GM10248 (cell line): Measurements from ENCODE around the gene WDR1.
"Not testable (repeated sequence)": the region's sequence is repeated elsewhere in the genome, so short reads cannot be mapped to it uniquely, and the experiment has no call there.

Source experiments
- CTCF ChIA-PET: fragments of 300-600 bp; sonication (Branson Sonifier 250); formaldehyde crosslinking; extraction: SDS; loops from one replicate; lab custom pipeline; 2021; ENCODE audit warnings: antibody characterized with exemption; lab: Yijun Ruan, JAX
- POLR2A ChIA-PET: fragments of 350-650 bp; sonication (Branson Sonifier 250); formaldehyde crosslinking; extraction: SDS; loops from one replicate; lab custom pipeline; 2020; ENCODE audit warnings: antibody characterized with exemption; lab: Yijun Ruan, JAX
- DNase-seq: peaks from one replicate; pipeline ENCODE4 v3.0.0; 2012; ENCODE audit errors: extremely low spot score
- TF ChIP-seq, protein P1 (sequence below): IDR thresholded peaks from 2 replicates; pipeline ENCODE4 v1.5.1; 2012; ENCODE audit warnings: mild to moderate bottlenecking, low read depth; ENCODE audit errors: extremely low read depth, missing control alignments, control extremely low read depth

Gene WDR1

DNA sequence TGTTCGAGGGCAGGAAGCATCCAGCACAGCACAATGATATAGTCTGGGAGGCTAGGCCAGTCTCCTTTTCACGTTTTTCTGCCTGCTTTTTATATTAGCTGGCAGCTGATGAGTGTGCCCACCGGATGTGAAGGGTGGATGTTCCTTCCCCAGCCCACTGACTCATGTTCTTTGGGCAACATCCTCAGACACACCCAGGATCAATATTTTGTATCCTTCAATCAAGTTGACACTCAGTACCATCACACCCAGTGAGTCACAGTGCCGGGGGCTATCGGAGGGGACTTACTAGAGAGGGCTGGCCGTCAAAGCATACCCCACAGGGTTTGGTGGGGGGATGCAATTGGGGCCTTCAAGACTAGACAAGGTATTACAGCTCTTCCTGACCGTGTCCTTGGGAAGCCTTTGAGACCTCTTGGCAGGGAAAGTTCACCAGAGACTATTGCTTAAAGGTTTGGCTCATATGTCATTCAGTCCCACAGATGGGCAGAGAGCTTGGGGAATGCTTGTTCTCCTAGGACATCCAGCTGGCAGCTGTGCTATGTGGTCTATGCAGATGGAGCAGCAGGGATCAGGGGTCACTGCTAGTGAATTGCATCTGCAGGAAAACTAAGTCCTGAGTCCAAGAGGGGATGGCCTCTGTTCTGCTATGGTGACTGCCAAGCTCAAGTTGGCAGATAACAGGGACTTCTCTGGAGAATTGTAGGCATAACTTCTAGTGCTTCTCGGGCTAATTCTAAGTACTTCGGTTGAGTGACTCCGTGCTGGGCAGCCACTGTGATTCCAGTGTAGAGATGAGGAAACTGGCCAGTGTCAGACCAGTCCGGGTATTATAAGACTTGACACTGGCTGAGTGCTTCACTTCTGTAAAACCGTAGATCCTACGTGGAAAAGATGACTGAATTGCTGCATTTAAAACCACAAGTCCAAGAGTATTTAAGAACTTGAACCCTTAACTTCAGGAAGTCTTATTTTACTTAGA lies 12.9 kb upstream of the WDR1 start:
- ChIA-PET CTCF (interaction anchor here (3.2 kb wide), 1 partner anchor 10 kb away, joined by 22 read pairs; no protein-coding TSS in a partner anchor), POLR2A (interaction anchor here (1.3 kb wide), 1 partner anchor 12 kb away, joined by 6 read pairs; no protein-coding TSS in a partner anchor)
- TF ChIP-seq, protein P1, sequence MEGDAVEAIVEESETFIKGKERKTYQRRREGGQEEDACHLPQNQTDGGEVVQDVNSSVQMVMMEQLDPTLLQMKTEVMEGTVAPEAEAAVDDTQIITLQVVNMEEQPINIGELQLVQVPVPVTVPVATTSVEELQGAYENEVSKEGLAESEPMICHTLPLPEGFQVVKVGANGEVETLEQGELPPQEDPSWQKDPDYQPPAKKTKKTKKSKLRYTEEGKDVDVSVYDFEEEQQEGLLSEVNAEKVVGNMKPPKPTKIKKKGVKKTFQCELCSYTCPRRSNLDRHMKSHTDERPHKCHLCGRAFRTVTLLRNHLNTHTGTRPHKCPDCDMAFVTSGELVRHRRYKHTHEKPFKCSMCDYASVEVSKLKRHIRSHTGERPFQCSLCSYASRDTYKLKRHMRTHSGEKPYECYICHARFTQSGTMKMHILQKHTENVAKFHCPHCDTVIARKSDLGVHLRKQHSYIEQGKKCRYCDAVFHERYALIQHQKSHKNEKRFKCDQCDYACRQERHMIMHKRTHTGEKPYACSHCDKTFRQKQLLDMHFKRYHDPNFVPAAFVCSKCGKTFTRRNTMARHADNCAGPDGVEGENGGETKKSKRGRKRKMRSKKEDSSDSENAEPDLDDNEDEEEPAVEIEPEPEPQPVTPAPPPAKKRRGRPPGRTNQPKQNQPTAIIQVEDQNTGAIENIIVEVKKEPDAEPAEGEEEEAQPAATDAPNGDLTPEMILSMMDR = no peak
- DNase-seq = no peak

DNA sequence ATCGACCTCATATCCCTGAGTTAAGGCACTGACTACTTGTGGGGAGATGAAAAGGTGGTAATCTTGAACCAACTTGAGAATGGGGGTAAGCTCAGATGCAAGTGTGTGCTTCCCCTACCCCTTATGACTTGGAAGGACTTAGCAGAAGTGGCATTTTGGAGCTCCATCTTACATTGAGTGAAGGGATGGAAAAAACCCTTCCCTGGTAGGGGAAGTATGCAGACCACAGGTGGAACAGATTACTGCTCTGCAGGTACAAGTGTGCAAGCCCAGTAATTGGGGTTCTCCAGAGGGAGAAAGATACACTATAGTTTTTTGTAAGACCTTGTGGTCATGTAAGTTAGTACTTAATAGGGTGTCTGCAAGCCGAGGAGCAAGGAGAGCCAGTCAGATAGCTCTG lies 12.2 kb upstream of the WDR1 start:
- POLR2A ChIA-PET = interaction anchor here (1.0 kb wide), 1 partner anchor 12 kb away, joined by 5 read pairs; the partner anchor contains the start of gene WDR1
- DNase-seq = no peak
- CTCF ChIA-PET = interaction anchor here (1.2 to 3.2 kb wide), 2 partner anchors 9 to 332 kb away, joined by 4 to 22 read pairs; no protein-coding TSS in a partner anchor
- TF ChIP-seq, protein P1 = no peak

DNA sequence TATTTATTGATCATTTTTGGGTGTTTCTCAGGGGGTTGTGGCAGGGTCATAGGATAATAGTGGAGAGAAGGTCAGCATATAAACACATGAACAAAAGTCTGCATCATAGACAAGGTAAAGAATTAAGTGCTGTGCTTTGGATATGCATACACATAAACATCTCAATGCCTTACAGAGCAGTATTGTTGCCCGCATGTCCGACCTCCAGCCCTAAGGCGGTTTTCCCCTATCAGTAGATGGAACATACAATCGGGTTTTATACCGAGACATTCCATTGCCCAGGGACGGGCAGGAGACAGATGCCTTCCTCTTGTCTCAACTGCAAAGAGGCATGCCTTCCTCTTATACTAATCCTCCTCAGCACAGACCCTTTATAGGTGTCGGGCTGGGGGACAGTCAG lies 10.9 kb upstream of the WDR1 start:
- CTCF ChIA-PET = interaction anchor here (1.2 kb wide), 1 partner anchor 334 kb away, joined by 4 read pairs; no protein-coding TSS in a partner anchor
- DNase-seq = not testable (repeated sequence)
- POLR2A ChIA-PET = interaction anchor here (1.0 kb wide), 1 partner anchor 11 kb away, joined by 5 read pairs; the partner anchor contains the start of gene WDR1

DNA sequence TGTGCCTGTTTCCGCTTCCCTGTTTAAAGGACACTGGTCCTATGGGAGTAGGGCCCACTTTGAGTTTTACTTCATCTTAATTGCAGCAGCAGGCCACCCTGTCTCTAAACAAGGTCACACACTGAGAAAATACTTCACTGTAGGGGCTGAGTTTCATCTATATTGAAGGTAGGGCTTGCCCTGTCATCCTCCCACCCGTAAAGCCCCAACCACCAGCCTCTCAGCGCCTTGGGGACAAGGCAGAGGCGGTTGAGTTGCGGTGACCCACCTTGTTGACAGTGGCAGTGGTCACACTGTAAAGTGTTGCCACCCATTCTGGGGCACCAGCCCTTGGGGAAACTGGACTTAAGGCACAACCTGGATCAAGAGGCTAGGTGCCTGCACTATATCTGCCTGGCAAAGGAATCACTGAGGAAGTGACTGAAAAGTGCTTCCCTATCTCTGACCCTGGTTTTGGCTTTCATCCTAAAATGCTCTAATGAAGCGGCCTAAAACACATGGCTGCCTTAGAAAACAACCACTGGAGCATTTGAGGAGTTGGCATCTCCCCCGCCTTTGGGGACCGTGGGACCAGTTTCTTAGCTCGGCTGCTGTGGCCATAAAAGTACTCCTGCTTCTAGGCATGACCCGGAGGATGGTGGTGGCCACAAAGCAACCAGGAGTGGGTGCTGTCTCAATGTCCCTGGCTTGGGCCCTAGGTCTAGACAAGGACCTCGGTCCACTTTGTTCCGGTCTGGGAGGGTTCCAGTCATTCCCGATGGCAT lies 7.8 kb upstream of the WDR1 start:
- DNase-seq = no peak
- TF ChIP-seq, protein P1 = no peak
- ChIA-PET CTCF (no interaction called here), POLR2A (no interaction called here)

DNA sequence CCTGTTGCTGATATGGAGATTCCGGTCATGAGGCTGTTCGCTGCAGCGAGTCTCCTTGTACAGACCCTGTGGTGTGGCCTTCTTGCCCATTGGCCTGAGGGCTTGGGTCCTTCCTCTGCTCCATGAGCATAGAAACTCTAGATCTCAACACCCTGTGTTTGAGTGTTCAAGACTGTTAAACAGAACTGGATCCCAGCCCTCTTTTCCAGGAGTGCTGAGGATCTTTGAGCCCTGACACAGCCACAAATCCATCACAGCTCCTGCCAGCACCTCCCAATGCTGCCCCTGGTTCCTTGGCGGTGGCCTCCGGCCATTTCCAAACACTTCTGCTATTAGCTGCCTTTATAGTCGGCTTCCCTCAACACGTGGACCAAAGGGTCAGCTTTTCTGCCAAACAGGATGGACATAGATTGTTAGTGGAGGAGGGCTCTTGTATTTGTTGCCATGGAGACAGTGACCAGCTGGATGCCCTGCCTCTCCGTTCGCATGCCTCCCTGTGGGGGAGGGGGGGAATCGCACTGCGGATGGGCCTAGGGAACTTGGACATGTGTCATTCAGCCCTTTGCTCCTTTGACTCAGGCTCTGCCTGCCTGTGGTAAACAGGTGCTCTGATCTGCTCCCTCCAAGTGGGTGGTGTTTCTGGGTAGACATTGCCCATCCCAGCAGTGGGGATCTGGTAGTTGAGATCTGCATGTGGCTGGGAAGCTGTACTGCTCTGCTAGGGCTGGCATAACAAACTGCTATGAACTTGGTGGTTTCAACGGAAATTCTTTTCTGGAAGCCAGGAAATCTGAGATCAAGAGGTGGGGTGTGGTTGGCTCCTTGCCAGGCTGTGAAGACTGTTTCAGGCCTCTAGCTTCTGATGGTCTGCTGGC lies 6.9 kb upstream of the WDR1 start:
- ChIA-PET POLR2A (no interaction called here), CTCF (interaction anchor here (1.6 kb wide), 1 partner anchor 15 kb away, joined by 4 read pairs; no protein-coding TSS in a partner anchor)
- no peak for DNase-seq
- TF ChIP-seq, protein P1 = no peak

DNA sequence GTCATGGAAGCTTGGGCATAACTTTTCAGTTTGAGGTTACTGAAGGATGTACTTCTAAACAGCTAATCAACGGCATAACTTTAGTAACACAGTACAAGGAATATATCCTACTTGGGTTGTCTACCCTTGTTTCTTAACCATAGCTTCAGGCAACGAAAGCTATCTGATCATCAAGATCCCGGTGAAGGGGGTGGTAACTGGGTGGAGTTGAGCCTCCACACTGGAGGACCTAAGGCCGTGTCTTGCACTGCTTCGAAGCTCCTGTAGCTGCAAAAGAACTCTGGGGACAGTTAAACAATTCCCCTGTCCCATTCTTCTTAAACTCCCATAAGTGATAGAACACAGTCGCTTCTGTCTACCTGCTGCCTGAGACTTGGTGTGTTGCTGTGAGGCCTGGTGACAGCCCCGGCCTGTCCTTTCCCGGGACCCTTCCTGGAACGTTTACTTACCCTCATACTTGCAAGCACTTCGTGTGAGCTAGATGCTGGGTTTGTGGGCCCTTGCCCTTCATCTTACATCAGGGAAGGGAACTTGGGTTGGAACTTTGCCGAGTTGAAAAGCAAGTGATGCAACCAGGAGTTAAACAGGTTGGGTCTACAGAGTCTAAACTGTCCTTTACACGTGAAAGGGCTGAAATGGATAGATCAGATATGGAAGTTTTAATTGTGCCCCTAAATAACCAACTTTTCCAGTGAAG lies 5.8 kb upstream of the WDR1 start:
- TF ChIP-seq, protein P1 = no peak
- ChIA-PET CTCF (interaction anchor here (1.6 to 5.1 kb wide), 2 partner anchors 7 to 14 kb away, joined by 4 to 22 read pairs; no protein-coding TSS in a partner anchor), POLR2A (interaction anchor here (6.7 kb wide), 1 partner anchor 27 kb away, joined by 63 read pairs; no protein-coding TSS in a partner anchor)
- no peak for DNase-seq
